ENCODE results near the gene ELFN2. TPM values are rescaled to one million over a fixed set of nuclear protein-coding genes. Genes with fewer than 3 reads are reported as not detected.

Gene ELFN2
- total and polyA plus RNA-seq, 2 of the 13 experiments (the other 11 are each of a cell fraction or from before 2014, with no cell fraction given): 0.01 TPM; not detected in 1

DNA sequence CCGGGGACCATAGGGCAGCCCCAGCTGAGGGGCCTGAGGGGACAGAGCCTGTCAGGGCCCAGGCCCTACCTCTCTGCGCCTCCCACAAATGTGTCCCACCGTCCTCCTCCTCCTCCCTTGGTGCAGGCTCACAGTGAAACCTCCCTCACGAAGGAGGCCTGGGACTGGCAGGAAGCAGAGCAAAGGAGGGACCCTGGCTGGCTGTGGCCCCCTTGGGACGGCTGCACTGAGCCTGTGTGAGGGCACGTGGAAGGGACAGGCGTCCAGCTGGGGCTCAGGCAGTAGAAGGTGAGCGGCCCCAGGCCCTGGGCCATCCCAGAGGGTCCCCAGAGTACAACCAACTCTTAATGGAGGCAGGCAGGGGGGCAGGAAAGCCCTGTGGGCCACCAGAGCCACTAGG, 60.7 kb downstream of the ELFN2 start:
- FAIRE-seq (no peak), ATAC-seq (no peak; the same call in 2 of the 3 replicates), DNase-seq (ENCODE audit: low spot score) (no peak)
- no TSS peak for BruUV-seq (replicated peaks)
- no peak overlapping the region for H3K4me2 ChIP-seq (ENCODE audit: low read depth, low read length)
- no peaks in the 10 kb centered on the region for H3K36me3 ChIP-seq (replicated peaks in 1 of 2; ENCODE audit: control insufficient read depth in 1 of 2, insufficient read depth in 2 of 2, low read length in 2 of 2)
- intact Hi-C loops (cut with micrococcal nuclease; ENCODE audit: unreplicated experiment): no loop called here
- no peaks in the 10 kb centered on the region for H4K20me1 ChIP-seq (ENCODE audit: insufficient read depth, low read length)
- in situ Hi-C loops (cut with HindIII; ENCODE audit: extremely low pct_ligation_motif_present, low pct_unique_long_range_greater_than_20kb): no loop called here
- TF ChIP-seq ZNF460 (CRISPR knock-in tag; IDR thresholded peaks at IDR 0.05; ENCODE audit: borderline replicate concordance) (no peak), DR1 (CRISPR knock-in tag; IDR thresholded peaks at IDR 0.05) (no peak), ZNF235 (CRISPR knock-in tag; IDR thresholded peaks at IDR 0.05; ENCODE audit: borderline replicate concordance) (no peak), ZNF331 (CRISPR knock-in tag; IDR thresholded peaks at IDR 0.05) (no peak), ZNF326 (CRISPR knock-in tag; IDR thresholded peaks at IDR 0.05; ENCODE audit: borderline replicate concordance) (no peak), FOSL2 (CRISPR knock-in tag; IDR thresholded peaks at IDR 0.05) (no peak), ZBTB20 (CRISPR knock-in tag; IDR thresholded peaks at IDR 0.05; ENCODE audit: borderline replicate concordance, low read depth) (no peak), ZBTB3 (CRISPR knock-in tag; IDR thresholded peaks at IDR 0.05; ENCODE audit: borderline replicate concordance, low read depth) (no peak)
- TF ChIP-seq, protein P1, sequence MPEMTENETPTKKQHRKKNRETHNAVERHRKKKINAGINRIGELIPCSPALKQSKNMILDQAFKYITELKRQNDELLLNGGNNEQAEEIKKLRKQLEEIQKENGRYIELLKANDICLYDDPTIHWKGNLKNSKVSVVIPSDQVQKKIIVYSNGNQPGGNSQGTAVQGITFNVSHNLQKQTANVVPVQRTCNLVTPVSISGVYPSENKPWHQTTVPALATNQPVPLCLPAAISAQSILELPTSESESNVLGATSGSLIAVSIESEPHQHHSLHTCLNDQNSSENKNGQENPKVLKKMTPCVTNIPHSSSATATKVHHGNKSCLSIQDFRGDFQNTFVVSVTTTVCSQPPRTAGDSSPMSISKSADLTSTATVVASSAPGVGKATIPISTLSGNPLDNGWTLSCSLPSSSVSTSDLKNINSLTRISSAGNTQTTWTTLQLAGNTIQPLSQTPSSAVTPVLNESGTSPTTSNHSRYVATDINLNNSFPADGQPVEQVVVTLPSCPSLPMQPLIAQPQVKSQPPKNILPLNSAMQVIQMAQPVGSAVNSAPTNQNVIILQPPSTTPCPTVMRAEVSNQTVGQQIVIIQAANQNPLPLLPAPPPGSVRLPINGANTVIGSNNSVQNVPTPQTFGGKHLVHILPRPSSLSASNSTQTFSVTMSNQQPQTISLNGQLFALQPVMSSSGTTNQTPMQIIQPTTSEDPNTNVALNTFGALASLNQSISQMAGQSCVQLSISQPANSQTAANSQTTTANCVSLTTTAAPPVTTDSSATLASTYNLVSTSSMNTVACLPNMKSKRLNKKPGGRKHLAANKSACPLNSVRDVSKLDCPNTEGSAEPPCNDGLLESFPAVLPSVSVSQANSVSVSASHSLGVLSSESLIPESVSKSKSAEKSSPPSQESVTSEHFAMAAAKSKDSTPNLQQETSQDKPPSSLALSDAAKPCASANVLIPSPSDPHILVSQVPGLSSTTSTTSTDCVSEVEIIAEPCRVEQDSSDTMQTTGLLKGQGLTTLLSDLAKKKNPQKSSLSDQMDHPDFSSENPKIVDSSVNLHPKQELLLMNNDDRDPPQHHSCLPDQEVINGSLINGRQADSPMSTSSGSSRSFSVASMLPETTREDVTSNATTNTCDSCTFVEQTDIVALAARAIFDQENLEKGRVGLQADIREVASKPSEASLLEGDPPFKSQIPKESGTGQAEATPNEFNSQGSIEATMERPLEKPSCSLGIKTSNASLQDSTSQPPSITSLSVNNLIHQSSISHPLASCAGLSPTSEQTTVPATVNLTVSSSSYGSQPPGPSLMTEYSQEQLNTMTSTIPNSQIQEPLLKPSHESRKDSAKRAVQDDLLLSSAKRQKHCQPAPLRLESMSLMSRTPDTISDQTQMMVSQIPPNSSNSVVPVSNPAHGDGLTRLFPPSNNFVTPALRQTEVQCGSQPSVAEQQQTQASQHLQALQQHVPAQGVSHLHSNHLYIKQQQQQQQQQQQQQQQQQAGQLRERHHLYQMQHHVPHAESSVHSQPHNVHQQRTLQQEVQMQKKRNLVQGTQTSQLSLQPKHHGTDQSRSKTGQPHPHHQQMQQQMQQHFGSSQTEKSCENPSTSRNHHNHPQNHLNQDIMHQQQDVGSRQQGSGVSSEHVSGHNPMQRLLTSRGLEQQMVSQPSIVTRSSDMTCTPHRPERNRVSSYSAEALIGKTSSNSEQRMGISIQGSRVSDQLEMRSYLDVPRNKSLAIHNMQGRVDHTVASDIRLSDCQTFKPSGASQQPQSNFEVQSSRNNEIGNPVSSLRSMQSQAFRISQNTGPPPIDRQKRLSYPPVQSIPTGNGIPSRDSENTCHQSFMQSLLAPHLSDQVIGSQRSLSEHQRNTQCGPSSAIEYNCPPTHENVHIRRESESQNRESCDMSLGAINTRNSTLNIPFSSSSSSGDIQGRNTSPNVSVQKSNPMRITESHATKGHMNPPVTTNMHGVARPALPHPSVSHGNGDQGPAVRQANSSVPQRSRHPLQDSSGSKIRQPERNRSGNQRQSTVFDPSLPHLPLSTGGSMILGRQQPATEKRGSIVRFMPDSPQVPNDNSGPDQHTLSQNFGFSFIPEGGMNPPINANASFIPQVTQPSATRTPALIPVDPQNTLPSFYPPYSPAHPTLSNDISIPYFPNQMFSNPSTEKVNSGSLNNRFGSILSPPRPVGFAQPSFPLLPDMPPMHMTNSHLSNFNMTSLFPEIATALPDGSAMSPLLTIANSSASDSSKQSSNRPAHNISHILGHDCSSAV (CRISPR knock-in tag; IDR thresholded peaks at IDR 0.05; ENCODE audit: borderline replicate concordance): no peak
- TF ChIP-seq, protein P2, sequence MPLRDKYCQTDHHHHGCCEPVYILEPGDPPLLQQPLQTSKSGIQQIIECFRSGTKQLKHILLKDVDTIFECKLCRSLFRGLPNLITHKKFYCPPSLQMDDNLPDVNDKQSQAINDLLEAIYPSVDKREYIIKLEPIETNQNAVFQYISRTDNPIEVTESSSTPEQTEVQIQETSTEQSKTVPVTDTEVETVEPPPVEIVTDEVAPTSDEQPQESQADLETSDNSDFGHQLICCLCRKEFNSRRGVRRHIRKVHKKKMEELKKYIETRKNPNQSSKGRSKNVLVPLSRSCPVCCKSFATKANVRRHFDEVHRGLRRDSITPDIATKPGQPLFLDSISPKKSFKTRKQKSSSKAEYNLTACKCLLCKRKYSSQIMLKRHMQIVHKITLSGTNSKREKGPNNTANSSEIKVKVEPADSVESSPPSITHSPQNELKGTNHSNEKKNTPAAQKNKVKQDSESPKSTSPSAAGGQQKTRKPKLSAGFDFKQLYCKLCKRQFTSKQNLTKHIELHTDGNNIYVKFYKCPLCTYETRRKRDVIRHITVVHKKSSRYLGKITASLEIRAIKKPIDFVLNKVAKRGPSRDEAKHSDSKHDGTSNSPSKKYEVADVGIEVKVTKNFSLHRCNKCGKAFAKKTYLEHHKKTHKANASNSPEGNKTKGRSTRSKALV (CRISPR knock-in tag; IDR thresholded peaks at IDR 0.05): no peak
- TF ChIP-seq, protein P3, sequence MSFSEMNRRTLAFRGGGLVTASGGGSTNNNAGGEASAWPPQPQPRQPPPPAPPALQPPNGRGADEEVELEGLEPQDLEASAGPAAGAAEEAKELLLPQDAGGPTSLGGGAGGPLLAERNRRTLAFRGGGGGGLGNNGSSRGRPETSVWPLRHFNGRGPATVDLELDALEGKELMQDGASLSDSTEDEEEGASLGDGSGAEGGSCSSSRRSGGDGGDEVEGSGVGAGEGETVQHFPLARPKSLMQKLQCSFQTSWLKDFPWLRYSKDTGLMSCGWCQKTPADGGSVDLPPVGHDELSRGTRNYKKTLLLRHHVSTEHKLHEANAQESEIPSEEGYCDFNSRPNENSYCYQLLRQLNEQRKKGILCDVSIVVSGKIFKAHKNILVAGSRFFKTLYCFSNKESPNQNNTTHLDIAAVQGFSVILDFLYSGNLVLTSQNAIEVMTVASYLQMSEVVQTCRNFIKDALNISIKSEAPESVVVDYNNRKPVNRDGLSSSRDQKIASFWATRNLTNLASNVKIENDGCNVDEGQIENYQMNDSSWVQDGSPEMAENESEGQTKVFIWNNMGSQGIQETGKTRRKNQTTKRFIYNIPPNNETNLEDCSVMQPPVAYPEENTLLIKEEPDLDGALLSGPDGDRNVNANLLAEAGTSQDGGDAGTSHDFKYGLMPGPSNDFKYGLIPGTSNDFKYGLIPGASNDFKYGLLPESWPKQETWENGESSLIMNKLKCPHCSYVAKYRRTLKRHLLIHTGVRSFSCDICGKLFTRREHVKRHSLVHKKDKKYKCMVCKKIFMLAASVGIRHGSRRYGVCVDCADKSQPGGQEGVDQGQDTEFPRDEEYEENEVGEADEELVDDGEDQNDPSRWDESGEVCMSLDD (CRISPR knock-in tag; IDR thresholded peaks at IDR 0.05; ENCODE audit: borderline replicate concordance): no peak
- no peaks in the 10 kb centered on the region for H3K79me2 ChIP-seq (ENCODE audit: insufficient read depth, low read length)
- H3K4me1 ChIP-seq (ENCODE audit: insufficient read depth, low read length): peaks cover 8% of the 10 kb centered on the region; the same call in 1 of the 2 replicates
- no peak overlapping the region for H3K27ac ChIP-seq (ENCODE audit: extremely low read length, insufficient read depth, low read length)
- no peak overlapping the region for H3K4me3 ChIP-seq (replicated peaks in 1 of 3; ENCODE audit: insufficient read depth in 1 of 3, low read depth in 2 of 3, low read length in 3 of 3)
- no peak overlapping the region for H2AFZ ChIP-seq (ENCODE audit: low read length)
- POLR2A ChIA-PET: no interaction called here
- CTCF ChIA-PET (ENCODE audit: low intra/inter-chr PET ratio, low total read pairs): no interaction called here
- H3K27me3 ChIP-seq (ENCODE audit: control insufficient read depth in 1 of 2, insufficient read depth in 2 of 2, low read length in 2 of 2): peaks cover 13 to 55% of the 10 kb centered on the region in 2 experiments
- WGBS (ENCODE audit: low lambda C conversion rate): no CpG with 5 or more reads among the region's 8 CpGs
- H3K9ac ChIP-seq (ENCODE audit: insufficient read depth, low read depth, low read length): no peak overlapping the region
- no peaks in the 10 kb centered on the region for H3K9me3 ChIP-seq (ENCODE audit: low read length)

Measured in HepG2 (cell line).